Activated CD4-positive, alpha-beta memory T cell treated with anti-CD3 and anti-CD28 coated beads, Interleukin-2, amount 10 ng/mL, durations not matched to agents 7 days and 5 days (primary cell): ENCODE results near the gene STPG3. TPM values are rescaled to one million over a fixed set of nuclear protein-coding genes. Genes with fewer than 3 reads are reported as not detected.

Experiments used
- CTCF ChIA-PET: fragments of 350-600 bp; sonication (Branson Sonifier 250); formaldehyde crosslinking; loops from one replicate; lab custom pipeline; 2021; ENCODE audit warnings: antibody characterized with exemption, inconsistent platforms; lab: Charles Lee
- POLR2A ChIA-PET: fragments of 350-600 bp; sonication (Branson Sonifier 250); formaldehyde crosslinking; loops from one replicate; lab custom pipeline; 2021; ENCODE audit warnings: antibody characterized with exemption; lab: Charles Lee
- DNase-seq: peaks from one replicate; pipeline ENCODE4 v3.0.0-alpha.2; 2020
- H3K27ac Mint-ChIP-seq: one replicate; pipeline ENCODE4 v1.8.0; 2021; ENCODE audit warnings: mild to moderate bottlenecking, mixed read lengths
- H3K27me3 Mint-ChIP-seq: one replicate; pipeline ENCODE4 v1.8.0; 2021; ENCODE audit warnings: mixed read lengths
- H3K36me3 Mint-ChIP-seq: one replicate; pipeline ENCODE4 v1.8.0; 2021; ENCODE audit warnings: low read depth, mixed read lengths
- H3K4me1 Mint-ChIP-seq: one replicate; pipeline ENCODE4 v1.8.0; 2021; ENCODE audit warnings: mixed read lengths
- H3K4me3 Mint-ChIP-seq: one replicate; pipeline ENCODE4 v1.8.0; 2021; ENCODE audit warnings: mild to moderate bottlenecking, mixed read lengths
- H3K9me3 Mint-ChIP-seq: one replicate; pipeline ENCODE4 v1.8.0; 2021; ENCODE audit warnings: mixed read lengths
- total RNA-seq, 2 experiments: library from RNA; stranded (reverse); gene quantifications; one replicate each; pipeline ENCODE4 v1.2.3, GENCODE V29; 2021

Gene STPG3
- total RNA-seq, 2 experiments from 2014 or later = not detected

DNA sequence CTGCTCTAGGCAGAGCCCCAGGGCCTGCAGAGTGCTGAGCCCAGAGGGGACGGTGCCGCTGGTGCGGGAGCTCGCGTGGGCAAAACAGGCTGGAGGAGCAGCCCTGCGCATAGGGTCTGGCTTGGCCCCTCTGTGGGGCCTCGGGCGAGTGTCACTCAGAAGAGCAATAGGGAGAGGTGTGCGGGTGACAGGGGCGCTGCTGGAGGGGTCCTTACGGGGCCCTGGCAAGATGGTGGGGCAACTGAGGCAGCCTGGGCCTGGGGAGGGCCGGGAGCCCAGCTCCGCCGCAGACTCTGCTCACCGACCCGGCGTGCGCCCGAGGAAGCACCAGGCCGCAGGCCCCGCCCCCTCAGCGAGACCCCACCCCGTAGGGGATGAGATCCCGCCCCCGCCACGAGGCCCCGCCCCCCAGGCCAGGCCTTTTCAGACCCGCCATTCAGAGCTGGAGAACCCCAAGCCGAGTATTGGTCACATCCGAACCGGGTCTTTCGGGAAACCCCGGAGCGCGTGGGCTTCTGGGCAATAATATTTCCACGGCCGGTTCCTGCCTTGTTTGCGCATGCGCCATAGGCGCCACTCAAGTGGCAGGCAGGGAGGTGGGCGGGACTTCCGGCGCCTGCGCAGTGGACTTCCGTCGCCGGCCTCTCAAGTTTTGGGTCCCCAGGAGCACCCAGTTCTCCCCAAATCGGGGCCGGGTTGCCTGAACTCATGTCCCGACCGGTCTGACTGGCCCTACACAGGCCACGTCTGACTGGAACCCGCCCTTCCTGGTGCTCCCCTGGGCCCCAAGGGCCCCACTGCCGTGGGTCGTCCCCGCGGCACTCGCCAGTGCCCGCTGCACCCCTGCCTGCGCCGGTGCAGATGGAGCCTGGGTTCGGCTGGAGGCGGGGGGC is 27.8 kb upstream of the STPG3 start:
- Mint-ChIP-seq H3K27ac (peak overlapping the region; percentile 79), H3K9me3 (no peaks in the 10 kb centered on the region), H3K36me3 (no peaks in the 10 kb centered on the region), H3K27me3 (no peaks in the 10 kb centered on the region), H3K4me3 (peak overlapping the region; percentile 74), H3K4me1 (peaks cover 27% of the 10 kb centered on the region)
- ChIA-PET POLR2A (interaction anchor here (0.6 to 8.2 kb wide), 18 partner anchors 8 to 497 kb away, joined by 3 to 97 read pairs (median 6); partner anchors contain the start of genes ANAPC2, DPP7, MAN1B1 and NDOR1), CTCF (interaction anchor here (0.6 to 3.3 kb wide), 12 partner anchors 14 to 177 kb away, joined by 3 to 21 read pairs (median 4); partner anchors contain the start of genes ANAPC2, NPDC1, SSNA1 and TOR4A)
- DNase-seq = peak; percentile 99

DNA sequence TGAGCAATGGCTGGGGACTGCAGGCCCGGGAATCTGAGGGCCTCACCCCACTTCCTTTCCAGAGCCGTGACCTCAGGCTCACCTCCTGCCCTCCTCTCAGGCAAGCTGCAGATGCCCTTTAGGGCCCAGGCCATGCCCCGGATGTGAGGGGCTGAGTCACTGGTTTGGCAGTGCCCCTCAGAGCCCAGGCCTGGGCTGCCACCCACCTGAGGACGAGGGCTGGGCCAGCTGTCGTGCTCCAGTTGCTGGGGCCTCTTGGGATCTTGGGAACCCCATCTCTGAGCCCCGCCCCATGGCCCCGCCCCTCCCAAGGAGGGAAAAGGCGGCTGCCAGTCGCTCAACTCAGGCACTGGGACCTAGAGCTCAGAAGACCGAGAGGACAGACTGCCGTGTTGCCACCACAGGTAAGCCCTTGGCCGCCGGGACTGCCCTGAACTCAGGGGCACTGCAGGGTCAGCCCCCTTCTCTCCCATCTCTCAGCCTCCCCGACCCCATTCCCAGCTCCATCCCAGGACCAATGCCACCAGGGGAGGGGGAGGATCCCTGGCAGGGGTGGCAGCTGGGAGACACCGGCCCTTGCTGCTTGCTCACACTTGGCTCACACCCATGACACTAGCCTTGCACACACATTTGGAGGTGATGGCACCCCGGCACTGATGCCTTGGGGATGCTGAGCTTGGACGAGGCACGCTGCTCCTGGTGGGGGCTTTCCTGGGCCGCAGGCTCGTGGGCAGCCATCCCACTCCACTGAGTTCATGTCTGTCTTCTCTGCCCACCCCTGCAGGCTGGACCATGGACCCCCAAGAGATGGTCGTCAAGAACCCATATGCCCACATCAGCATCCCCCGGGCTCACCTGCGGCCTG is 26.0 kb upstream of the STPG3 start, which contains the start of gene CYSRT1:
Gene CYSRT1, plus strand, starts transcription at position 345 of the 865 bp plus-strand sequence. Its CDS starts 448 bp downstream, at position 793.
- CTCF ChIA-PET = interaction anchor here (0.7 to 3.3 kb wide), 11 partner anchors 12 to 157 kb away, joined by 3 to 21 read pairs (median 3); partner anchors contain the start of genes MAN1B1, TMEM210 and TUBB4B
- peak; percentile 69 for DNase-seq
- H3K4me3 Mint-ChIP-seq = peak within 1 kb of the TSS; percentile 74
- H3K27ac Mint-ChIP-seq = peak within 1 kb of the TSS; percentile 79
- no peaks in the 10 kb centered on the region for H3K27me3 Mint-ChIP-seq
- no peaks in the 10 kb centered on the region for H3K36me3 Mint-ChIP-seq
- H3K4me1 Mint-ChIP-seq = peaks cover 27% of the 10 kb centered on the region
- POLR2A ChIA-PET = interaction anchor here (0.7 to 8.2 kb wide), 14 partner anchors 12 to 686 kb away, joined by 3 to 97 read pairs (median 6); partner anchors contain the start of genes ANAPC2, MAN1B1, NDOR1 and NELFB
- no peaks in the 10 kb centered on the region for H3K9me3 Mint-ChIP-seq

DNA sequence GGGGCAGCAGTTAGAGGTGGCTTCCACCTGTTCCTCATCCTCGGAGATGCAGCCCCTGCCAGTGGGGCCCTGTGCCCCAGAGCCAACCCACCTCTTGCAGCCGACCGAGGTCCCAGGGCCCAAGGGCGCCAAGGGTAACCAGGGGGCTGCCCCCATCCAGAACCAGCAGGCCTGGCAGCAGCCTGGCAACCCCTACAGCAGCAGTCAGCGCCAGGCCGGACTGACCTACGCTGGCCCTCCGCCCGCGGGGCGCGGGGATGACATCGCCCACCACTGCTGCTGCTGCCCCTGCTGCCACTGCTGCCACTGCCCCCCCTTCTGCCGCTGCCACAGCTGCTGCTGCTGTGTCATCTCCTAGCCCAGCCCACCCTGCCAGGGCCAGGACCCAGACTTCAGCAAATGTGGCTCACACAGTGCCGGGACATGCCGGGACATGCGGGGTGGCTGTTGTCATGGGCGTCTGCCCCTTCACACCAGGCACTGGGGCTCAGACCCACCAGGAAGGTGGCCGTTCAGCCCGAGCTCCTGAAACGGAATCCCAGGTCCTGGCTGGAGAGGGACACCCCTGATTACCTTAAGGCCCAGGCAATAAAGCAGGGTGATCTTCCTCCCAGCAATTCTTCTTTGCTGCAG is 25.3 kb upstream of the STPG3 start:
- H3K36me3 Mint-ChIP-seq = no peaks in the 10 kb centered on the region
- H3K9me3 Mint-ChIP-seq = no peaks in the 10 kb centered on the region
- H3K27ac Mint-ChIP-seq = peak overlapping the region; percentile 79
- no peak for DNase-seq
- peak overlapping the region; percentile 24 for H3K4me3 Mint-ChIP-seq
- peaks cover 27% of the 10 kb centered on the region for H3K4me1 Mint-ChIP-seq
- no peaks in the 10 kb centered on the region for H3K27me3 Mint-ChIP-seq
- POLR2A ChIA-PET = interaction anchor here (1.2 to 8.2 kb wide), 8 partner anchors 11 to 140 kb away, joined by 3 to 97 read pairs (median 8); partner anchors contain the start of genes MAN1B1, NDOR1, NELFB and TMEM203
- CTCF ChIA-PET = interaction anchor here (0.9 to 3.2 kb wide), 14 partner anchors 11 to 179 kb away, joined by 3 to 18 read pairs (median 5); partner anchors contain the start of genes ANAPC2, MAN1B1, SSNA1 and TPRN

DNA sequence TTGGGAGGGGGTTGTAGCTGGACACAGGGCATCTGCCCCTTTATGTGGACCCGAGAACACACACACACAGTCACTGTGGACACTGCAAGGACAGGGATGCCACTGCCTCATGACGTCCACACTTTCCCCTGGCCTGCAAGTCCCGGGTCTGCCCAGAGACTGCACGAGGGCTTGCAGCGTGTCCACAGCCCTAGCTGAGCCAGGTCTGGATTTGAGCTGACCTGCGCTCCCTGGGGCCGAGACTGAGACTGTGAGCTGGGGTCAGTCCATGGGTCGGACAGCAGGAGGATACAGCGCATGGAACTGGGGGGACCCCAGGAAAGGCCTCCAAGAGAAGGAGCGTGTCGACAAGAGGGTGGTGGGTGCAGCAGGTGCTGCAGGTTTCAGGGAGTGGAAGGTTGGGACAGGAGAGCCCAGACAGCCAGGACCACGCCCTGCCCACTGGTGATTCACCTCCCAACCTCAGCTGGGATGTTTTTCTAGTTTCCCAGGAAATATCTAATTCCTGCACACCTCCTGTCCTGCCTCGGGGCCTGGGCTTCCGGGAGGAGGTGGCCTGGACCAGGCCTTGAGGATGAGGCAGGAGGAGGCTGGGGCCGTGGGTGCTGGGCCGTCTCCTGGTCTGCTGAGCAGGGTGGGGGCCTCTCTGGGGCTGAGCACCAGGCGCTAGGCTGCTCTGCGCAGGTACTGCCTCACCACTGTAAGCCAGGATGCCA is 24.6 kb upstream of the STPG3 start:
- no peaks in the 10 kb centered on the region for H3K27me3 Mint-ChIP-seq
- H3K4me1 Mint-ChIP-seq = peaks cover 27% of the 10 kb centered on the region
- ChIA-PET POLR2A (interaction anchor here (1.3 to 6.5 kb wide), 8 partner anchors 14 to 140 kb away, joined by 3 to 63 read pairs (median 5); partner anchors contain the start of genes MAN1B1, NDOR1, TMEM203 and TUBB4B), CTCF (interaction anchor here (0.9 to 3.2 kb wide), 14 partner anchors 10 to 180 kb away, joined by 3 to 18 read pairs (median 6); partner anchors contain the start of genes ANAPC2, SSNA1, TPRN and TUBB4B)
- H3K4me3 Mint-ChIP-seq = no peak overlapping the region
- no peak overlapping the region for H3K27ac Mint-ChIP-seq
- no peak for DNase-seq
- H3K36me3 Mint-ChIP-seq = no peaks in the 10 kb centered on the region
- no peaks in the 10 kb centered on the region for H3K9me3 Mint-ChIP-seq

DNA sequence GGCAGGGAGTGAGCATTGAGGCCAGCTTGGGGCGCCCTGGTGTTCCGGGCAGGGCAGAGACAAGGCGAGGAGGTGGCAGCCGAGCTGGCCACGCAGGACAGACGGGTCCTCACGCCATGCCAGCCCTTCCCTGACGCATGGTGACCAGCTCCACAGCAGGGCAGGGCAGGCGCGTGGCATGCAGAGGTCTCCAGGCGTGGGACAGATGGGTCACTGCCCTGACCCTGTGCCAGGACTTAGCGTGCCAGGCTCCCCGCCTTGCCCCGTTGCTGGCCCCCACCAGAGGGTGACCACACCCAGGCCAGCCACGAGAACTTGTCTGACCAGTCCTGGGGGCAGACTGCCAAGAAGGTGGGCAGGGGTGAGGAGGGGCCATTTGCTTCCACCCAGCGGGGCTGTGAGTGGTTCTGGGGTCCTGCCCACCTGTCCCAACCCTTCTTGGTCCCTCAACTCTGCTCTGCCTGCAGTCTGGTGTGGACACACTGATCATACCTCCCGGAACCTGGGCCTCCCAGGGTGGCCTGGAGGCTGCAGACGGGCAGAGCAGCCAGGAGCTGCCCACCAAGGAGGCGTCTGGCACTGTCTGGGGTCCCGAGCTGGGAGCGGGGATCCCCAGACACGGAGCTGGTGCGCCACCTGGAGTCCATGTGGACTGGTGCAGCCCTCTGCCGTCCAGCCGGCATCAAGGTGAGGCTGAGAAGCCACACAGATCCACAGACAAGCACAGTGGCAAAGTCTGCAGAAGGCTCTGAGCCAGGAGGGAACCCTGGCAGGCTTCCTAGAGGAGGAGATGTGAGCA is 23.8 kb upstream of the STPG3 start, which contains the start of gene RNF224:
Gene RNF224, plus strand, starts transcription at position 449 of the 799 bp plus-strand sequence. CDS start 834 bp downstream, outside the sequence.
- Mint-ChIP-seq H3K27ac (no peak within 1 kb of the TSS), H3K36me3 (no peaks in the 10 kb centered on the region), H3K27me3 (no peaks in the 10 kb centered on the region), H3K9me3 (no peaks in the 10 kb centered on the region), H3K4me3 (no peak within 1 kb of the TSS), H3K4me1 (peaks cover 27% of the 10 kb centered on the region)
- CTCF ChIA-PET = interaction anchor here (0.9 to 3.2 kb wide), 16 partner anchors 10 to 181 kb away, joined by 3 to 18 read pairs (median 6); partner anchors contain the start of genes ANAPC2, MAN1B1, SSNA1 and TPRN
- POLR2A ChIA-PET = interaction anchor here (1.1 to 6.5 kb wide), 6 partner anchors 13 to 140 kb away, joined by 3 to 63 read pairs (median 4); partner anchors contain the start of genes NDOR1, TMEM203 and TUBB4B
- DNase-seq = peak; percentile 85

DNA sequence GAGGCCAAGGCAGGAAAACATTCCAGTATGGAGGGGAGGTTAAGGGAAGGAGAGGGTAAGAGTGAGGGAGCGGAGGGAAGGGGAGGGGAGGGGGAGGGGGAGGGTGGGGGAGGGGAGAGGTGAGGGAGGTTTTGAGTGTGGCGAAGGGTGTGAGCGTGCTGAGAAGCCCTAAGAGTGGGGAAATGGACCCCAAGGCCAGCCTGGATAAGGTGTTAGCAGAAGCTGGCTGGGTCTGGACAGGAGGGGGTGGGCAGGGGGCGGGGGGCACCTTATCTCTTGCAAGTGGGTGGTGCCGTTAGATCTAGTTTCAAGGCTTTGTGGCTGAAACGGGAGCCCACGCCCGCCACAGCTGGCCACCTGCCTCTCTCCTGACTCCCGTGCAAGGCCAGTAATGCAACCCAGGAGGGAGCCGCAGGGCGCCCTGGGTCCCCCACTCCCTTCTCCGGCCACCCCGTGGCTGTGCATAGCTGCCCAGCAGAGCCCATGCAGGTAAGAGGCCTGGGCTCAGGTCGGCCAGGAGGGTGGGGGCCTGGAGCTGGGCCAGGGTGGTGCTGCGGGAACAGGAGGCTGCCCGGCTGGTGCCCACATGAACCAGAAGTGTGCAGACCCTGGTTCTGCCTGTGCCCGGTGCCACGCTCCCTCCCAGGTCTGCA is 23.1 kb upstream of the STPG3 start:
- H3K27me3 Mint-ChIP-seq = no peaks in the 10 kb centered on the region
- H3K27ac Mint-ChIP-seq = no peak overlapping the region
- no peak overlapping the region for H3K4me3 Mint-ChIP-seq
- no peak for DNase-seq
- H3K36me3 Mint-ChIP-seq = no peaks in the 10 kb centered on the region
- ChIA-PET CTCF (interaction anchor here (1.0 to 3.2 kb wide), 13 partner anchors 9 to 160 kb away, joined by 3 to 18 read pairs (median 6); partner anchors contain the start of genes ANAPC2, MAN1B1, SSNA1 and TPRN), POLR2A (interaction anchor here (1.1 to 6.5 kb wide), 5 partner anchors 12 to 140 kb away, joined by 3 to 63 read pairs (median 4); partner anchors contain the start of gene TUBB4B)
- H3K4me1 Mint-ChIP-seq = peaks cover 24% of the 10 kb centered on the region
- no peaks in the 10 kb centered on the region for H3K9me3 Mint-ChIP-seq

DNA sequence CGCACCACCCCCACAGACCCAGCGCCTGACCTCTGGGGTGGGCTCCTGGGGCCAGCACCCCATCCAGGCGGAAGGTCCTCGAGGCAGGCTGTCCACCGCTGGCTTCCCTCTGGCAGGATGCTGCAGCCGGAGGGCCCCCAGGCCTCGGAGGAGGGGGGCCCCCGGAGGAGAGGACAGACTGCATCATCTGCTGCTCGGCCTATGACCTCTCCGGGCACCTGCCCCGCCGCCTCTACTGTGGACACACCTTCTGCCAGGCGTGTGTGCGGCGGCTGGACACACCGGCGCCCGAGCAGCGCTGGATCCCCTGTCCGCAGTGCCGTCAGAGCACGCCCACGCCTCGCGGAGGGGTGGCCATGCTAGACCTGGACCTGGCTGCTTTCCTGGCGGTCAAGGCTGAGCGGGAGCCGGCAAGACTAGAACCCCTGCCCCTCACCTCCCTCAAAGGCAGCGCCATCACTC is 22.5 kb upstream of the STPG3 start:
- Mint-ChIP-seq H3K36me3 (no peaks in the 10 kb centered on the region), H3K4me3 (no peak overlapping the region), H3K27ac (no peak overlapping the region), H3K4me1 (peaks cover 21% of the 10 kb centered on the region), H3K9me3 (no peaks in the 10 kb centered on the region), H3K27me3 (no peaks in the 10 kb centered on the region)
- ChIA-PET POLR2A (interaction anchor here (1.1 to 6.5 kb wide), 3 partner anchors 12 to 27 kb away, joined by 3 to 63 read pairs (median 16); partner anchors contain the start of gene TUBB4B), CTCF (interaction anchor here (1.4 to 3.2 kb wide), 3 partner anchors 8 to 99 kb away, joined by 6 to 18 read pairs (median 7); partner anchors contain the start of gene TUBB4B)
- no peak for DNase-seq

DNA sequence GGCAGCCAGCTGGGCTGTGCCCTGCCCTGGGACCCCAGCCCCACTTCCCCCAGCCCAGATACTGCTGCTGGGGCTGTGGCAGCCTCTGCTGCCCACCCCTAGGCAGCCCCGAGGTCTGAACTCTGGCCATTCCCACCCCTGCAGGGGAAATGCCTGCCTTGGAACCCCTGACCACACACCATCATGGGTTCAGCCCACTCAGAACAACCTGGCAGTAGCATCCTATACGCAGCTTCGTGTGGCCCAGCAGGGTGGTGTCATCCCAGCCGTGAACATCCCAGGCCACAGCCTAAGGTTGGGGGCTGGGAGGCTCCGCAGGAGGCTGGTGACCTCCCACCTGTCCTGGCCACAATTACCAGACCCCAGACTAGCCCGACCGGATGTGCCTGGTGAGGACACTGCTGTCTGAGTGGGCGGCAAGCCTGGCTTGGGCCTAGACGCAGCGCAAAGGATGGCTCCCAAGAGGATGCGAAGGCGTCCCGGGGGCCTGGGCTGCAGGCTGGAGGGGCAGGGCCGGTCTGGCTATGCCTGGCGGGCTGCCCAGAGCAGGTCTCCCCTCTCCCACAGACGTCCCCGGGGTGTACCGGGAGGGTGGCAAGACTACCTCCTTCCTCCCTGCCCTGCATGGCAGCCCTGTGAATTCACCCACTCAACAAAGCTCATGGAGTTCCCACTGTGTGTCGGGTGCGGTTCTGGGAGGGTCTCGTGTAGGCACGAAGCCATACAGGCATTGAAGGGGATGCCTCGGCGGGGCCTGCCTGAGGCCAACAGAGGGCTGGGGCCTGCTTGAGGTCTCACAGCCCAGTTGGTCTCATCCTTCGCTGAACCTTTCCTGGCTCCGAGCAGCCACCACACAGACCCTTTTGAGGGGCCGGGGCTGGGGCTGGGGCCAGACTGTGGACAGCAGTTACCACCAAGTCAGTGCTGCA is 21.9 kb upstream of the STPG3 start:
- POLR2A ChIA-PET = interaction anchor here (1.0 to 3.2 kb wide), 4 partner anchors 11 to 24 kb away, joined by 3 to 16 read pairs (median 4); partner anchors contain the start of genes NDOR1, TMEM203 and TUBB4B
- no peaks in the 10 kb centered on the region for H3K27me3 Mint-ChIP-seq
- H3K4me1 Mint-ChIP-seq = peaks cover 18% of the 10 kb centered on the region
- no peaks in the 10 kb centered on the region for H3K36me3 Mint-ChIP-seq
- no peak for DNase-seq
- no peak overlapping the region for H3K4me3 Mint-ChIP-seq
- no peaks in the 10 kb centered on the region for H3K9me3 Mint-ChIP-seq
- CTCF ChIA-PET = interaction anchor here (1.0 kb wide), 1 partner anchor 102 kb away, joined by 3 read pairs; no protein-coding TSS in a partner anchor
- H3K27ac Mint-ChIP-seq = no peak overlapping the region
